ENCODE results near the gene RASAL2.
"Not testable (repeated sequence)": the region's sequence is repeated elsewhere in the genome, so short reads cannot be mapped to it uniquely, and the experiment has no call there.

RASAL2 gene

DNA sequence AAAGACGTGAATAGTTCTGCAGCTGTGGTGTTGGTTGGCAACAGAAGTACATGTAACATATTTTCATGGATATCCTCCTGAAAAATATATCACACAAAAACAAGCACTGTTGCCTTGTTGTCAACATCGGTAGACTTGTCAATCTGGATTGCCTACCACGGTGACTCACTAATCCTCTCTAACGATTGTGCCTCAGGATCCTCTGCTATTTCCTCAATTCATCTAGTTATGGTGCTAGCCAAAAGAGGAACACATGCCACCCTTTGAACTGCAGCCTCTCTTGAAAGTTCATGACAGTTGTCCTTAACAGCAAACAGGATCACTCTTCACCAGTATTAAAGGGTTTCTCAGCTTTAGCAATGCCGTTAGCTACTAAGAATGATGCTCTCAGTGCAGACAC lies 25.7 kb downstream of the RASAL2 start:
- DNase-seq (ENCODE audit: low spot score): no peak

DNA sequence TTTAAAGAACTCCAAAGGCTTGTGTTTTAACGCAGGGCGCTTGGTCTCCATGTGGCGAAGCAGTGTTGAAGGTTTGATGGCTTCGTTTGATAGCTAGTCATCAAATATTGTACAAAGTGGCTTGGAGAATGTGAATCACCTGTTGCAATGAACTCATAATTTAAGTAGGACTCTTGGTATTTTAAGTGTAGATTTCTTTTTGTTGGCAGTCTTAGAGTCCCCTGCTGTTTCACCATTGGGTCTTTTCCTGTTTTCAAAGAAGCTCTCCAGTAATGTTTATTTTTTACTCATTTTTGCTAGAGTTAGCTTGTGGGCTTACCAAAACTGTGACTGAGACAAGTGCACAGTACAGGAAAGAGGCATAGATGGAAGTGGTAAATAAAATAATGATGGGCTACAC lies 26.2 kb downstream of the RASAL2 start:
- DNase-seq (ENCODE audit: low spot score): no peak

DNA sequence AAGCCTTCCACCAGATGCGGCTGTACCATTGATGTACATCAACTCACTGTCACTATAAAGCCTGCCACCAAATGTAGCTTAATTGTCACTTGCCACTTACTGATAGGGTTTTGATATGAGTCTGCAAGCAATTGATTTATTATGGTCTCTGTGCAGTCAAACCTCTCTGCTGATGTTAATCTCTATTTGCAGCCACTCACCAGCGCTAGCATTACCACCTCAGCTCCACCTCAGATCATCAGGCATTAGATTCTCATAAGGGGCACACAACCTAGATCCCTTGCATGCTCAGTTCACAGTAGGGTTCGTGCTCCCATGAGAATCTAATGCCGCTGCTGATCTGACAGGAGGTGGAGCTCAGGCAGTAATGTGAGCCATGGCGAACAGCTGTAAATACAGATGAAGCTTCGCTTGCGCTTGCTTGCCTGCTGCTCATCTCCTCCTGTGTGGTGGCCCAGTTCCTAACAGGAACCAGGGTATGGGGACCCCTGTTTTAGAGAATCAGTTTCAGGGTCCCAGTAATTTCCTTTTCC lies 26.7 kb downstream of the RASAL2 start:
- DNase-seq (ENCODE audit: low spot score): not testable (repeated sequence)

DNA sequence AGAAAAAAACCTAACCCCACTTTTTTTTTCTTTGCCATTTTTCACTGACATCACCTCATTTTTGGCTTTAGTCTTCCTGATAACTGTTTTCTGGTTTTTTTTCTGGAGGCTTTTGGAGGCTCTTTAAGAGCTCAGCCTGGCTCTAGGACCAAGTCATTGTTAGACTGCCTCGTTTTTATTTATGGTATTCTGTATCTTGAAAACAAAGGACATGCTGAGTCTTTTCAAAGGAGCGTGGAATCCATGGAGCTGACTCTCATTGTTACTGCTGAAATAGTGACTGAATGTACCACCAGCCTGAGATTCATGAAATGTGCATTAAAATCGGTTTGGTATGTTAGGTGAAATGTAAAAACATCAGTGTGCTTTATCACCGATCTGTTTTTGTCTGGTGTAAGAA lies 28.0 kb downstream of the RASAL2 start:
- DNase-seq (ENCODE audit: low spot score): no peak

DNA sequence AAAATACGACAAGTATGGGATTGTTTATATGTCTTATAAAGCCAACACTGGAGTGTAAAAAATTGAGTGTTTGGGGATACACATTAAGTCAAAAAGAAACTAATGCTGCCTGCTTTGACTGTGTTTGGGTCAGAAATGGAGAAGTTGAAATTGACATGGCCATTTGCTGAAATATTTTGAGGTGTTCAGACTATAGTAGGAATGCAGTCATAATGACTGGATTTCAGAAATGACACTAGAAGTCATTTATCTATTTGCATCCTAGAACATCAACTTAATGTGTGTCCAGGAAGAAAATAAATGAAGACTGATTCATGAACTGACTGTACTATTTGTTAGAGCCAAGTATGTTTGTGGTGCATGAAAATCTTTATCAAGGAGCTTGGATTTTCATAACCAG lies 28.4 kb downstream of the RASAL2 start:
- DNase-seq (ENCODE audit: low spot score): peak; percentile 37

DNA sequence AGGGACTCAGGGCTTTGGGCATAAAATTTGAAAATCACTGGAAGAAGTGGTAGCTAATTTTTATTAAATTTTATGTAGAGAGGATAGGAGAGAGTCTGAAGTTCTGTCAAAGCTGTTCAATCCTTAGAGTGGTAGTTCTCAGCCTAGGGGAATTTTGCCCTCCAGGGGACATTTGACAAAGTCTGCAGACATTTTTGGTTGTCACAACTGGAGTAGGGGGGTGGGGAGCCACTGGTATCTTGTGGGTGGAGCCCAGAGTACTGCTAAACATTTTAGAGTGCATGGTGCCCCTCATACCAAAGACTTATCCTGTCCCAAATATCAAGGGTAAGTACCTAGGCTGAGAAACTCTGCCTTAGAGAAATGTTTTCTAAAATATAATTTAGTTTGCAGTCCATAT lies 30.2 kb downstream of the RASAL2 start:
- no peak for DNase-seq (ENCODE audit: low spot score)

DNA sequence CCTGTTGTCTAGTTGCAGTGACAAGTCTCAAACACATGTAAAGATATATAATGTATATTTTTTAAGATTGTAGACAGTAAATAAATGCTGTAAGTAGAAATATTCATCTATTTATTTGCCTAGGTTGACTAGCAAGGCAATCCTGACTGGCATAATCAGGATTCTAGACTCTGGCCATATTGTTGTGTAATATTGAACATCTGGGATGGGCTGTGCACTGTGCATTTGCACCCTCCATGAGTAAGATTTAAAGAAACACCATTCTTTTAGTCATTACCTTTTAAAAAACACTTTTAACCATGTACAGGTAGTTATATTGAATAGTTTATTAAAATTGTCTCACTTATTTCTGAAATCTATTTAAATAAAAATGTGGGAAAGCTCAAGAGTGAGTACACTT lies 32.4 kb downstream of the RASAL2 start:
- no peak for DNase-seq (ENCODE audit: low spot score)

DNA sequence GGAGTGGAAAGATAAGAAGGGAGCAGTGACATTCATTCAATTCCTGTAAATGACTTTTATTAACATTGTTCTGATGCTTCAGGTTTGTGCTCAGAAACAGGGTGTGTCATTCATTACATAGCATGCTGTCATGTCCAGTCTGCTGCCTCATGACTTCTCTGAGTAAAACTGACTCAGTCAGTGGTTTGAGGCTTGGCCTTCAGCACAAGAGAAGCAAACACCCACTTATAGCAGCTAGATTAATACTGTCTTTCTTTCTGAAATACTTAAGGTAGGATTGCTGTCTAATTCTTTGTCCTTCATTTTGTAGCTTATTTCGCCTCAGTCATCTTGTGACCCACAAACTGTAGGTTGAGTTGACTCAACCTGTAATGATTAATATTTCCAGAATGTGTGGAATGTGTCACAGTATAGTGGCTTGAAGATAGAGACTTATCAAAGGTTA lies 32.9 kb downstream of the RASAL2 start:
- DNase-seq (ENCODE audit: low spot score): no peak

DNA sequence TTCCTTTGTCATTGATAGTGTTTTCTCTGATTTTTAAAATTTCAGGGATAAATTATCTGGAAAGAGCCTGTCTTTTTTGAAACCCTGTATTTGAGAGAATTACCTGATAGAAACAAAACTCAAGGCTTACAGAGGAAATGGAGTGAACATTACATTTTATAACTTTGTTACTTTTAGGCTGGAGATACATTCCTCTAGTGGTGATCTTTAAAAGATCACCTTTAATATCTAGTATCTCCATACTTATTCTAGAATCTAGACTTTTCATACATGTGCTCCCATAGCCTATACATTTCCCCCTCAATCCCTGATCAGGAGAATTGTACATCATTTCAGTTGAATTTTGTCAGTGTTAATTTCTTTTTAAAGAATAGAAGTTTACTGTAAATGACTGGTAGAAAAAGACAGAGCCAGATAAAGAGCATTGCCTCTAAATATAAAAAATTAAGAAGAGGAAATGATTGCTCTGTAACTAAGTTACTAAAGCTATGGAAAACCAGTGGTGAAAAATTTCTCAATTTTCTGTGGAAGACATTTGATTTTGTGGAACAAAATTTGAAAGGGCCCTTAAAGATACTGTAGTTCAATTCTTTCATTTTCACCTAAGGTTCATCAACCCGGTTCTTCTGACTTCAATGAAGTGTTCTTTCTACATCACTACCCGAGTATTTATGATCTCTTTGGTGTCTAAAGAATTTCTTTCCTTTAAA lies 33.7 kb downstream of the RASAL2 start:
- DNase-seq (ENCODE audit: low spot score): no peak

DNA sequence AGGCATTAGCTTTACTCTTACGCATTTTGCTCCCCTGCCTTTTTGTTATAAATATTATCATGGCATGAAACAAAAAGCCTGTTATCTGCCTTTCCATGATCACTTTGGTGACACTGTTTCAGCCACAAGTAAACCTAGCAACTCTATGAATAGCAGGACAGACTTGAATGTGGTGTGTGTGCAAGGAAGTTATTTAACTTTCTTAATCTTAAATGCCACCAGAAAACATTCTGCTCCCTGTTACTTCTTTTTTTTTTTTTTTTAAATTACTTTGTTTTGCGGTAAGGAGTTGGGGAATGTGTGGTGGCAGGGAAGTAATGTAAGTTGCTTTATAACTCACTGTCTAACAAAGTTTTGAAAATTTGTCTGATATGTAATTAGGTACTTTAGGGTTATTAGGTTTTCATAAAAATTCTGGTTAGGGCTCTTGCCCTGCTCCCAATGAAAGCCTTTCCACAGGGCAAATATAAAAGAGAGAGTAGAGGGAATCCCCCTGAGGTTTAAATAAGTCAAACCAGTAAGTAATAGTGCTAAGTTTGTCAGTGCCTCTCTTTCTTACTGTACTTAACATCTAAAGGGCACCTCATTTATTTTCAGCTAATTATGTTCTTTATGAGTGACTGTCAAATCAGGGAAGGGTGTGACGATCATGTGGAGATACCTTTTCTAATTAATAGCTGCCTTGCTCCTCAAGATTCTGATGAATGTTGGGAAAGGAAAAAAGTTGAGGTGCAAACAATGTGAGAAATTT lies 39.5 kb downstream of the RASAL2 start:
- DNase-seq (ENCODE audit: low spot score): no peak

DNA sequence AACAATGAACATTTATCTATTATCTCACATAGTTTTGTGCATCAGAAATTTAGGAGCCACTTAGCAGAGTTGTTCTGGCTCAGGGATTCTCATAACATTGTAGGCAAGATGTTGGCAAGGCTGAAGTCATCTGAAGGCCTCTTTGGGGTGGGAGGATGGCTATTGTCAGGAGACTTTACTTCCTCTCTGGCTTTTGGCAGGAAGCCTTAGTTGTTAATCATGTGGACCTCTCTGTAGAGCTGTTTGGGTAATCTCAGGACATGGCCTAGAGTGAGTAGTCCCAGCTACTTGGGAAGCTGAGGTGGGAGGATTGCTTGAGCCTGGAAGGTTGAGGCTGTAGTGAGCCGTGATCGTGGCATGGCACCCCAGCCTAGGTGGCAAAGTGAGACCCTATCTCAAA lies 40.2 kb downstream of the RASAL2 start:
- peak; percentile 34 for DNase-seq (ENCODE audit: low spot score)

DNA sequence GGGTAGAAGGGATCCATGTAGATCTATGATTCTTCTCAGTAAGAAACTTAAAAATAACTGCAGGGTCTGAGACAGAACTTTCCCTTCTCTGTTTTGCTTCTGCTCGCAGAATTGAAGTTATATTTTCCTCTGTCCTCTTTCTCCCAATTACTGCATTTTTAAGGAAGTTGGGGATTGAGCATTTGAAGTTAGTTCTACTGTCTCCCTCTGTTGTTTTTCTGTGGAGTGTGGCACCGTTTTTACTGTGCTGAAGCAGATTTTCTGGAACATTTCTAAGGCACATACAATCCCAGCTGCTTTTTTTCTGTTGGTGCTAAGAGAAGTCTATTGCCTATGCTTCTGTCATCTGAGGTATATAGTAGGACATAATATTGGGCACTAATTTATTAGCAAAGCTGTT lies 43.3 kb downstream of the RASAL2 start:
- DNase-seq (ENCODE audit: low spot score): peak; percentile 37

DNA sequence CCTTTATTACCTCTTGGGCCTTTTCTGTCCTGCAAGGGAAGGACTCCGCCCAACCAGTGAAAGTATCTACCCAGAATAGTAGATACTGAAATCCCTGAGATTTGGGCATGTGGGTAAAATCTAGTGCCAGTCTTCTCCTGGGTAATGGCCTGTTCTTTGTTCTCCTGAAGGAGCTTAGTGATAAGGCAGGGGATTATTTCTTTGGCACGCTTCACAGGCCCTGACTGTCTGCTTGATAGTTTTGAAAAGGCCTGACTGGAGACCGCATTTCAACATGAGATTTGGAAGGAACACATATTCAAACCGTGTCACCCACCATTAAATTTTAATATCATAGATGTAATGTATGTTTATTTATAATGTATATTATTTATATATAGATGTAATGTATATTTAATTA lies 48.9 kb downstream of the RASAL2 start:
- DNase-seq (ENCODE audit: low spot score): no peak

DNA sequence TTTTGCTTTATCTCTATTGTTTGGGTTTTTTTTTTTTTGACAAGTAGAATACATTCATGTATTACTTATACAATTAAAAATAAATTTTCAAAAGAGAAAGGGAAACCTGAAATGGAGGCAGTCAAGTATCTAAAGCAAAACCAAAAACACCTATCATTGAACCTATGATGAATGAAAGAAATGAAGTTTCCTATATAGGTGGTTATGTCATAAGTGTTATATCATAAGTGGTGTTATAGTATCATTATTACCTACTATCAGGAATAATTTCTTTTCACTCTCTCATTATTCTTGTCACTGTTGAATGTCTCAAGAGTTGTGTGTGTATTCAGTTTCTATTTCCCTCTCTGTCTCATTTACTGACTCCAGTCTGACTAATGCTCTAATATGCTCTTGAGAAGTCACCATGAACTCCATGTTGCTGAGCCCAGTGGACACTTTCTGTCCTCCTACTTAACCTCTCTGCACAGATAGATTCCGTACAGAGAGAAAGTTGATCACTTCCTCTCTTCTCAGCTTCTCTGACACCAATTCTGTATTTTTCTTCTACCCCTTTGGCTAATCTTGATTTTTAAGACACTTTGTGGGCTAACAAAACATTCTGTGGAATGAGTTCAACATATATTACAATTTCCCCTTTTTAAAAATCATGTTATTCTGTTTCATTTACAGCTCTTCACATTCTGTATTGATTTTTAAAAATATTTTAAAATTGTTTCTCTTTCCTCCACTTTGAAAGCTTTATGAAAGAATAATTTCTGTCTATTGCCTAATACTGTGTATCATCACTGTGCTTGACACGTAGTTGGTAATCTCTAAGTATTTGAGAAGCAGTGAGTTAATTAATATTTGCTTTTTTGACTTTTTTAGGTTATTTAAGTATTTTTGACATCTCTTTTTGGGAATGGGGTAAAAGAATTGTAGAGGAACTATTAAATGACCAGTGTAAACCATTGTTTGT lies 50.1 kb downstream of the RASAL2 start:
- no peak for DNase-seq (ENCODE audit: low spot score)

DNA sequence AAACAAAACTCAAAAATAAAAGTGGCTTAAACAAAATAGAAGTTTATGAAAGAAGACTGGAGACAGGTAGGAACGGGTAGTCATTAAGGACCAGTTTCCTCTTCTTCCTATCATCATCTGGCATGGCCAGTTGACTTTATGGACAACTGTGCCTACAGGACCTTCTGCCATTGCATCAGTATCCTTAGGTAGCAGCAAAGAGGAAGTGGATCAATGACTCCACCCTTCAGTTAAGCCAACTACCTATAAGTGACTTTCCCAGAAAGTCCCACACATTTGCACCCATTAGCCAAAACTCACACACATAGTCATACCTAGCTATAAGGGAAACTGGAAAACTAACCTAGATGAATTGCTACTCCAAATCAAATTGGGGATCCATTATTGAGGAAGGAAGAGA lies 51.7 kb downstream of the RASAL2 start:
- DNase-seq (ENCODE audit: low spot score): no peak

DNA sequence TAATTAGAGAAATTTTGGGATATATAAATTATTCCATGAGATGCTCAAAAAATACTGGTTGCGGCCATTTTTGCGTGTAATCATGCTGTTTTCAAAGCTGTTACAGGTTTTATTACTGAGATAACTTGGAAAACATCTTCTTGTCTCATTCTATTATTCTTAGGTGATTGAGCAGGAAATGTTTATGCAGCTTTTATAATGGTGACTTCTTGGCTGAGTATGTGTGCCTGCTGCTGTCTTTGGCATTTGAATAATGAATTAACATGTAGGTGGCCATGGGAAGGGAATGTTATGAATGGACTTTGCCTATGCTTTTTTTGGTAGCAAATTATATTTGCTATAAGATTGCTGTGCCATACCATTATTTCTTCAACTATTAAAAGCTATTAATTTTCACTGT lies 52.5 kb downstream of the RASAL2 start:
- no peak for DNase-seq (ENCODE audit: low spot score)

DNA sequence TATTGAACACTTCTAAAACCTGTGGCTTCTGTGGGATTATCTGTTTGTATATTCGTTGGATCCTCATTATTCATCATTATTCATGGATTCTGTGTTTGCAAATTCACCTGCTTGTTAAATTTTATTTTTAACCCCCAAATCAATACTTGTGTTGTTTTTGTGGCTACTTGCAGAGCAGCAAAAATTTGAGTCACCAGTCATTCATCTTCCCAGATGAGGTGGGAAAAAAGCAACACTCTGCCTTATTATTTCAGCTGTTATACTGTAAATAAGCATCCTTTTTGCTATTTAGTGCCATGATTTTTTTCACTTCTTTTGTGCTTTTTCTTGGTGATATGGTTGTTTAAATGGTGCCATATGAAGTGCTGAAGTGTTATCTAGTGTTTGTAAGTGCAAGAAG lies 56.7 kb downstream of the RASAL2 start:
- DNase-seq (ENCODE audit: low spot score): no peak

DNA sequence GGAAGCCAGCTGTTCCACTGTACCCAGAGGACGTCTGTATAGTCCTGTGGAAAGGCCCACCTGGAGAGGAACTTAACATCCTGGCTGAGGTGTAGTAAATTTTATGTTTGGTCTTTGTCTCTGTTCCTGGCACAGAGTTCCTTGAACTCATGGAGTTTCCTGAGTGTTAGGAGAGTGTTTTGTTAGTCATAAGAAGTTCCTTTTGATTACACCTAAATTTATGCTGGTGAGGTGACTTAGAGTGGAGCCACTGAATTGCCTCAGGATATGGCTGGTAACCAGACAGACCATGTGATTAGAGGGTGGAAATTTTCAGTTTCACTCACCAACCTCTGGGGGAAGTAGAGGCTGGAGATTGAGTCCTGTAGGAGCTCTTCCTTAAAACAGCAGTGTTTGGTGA lies 57.9 kb downstream of the RASAL2 start:
- DNase-seq (ENCODE audit: low spot score): no peak

DNA sequence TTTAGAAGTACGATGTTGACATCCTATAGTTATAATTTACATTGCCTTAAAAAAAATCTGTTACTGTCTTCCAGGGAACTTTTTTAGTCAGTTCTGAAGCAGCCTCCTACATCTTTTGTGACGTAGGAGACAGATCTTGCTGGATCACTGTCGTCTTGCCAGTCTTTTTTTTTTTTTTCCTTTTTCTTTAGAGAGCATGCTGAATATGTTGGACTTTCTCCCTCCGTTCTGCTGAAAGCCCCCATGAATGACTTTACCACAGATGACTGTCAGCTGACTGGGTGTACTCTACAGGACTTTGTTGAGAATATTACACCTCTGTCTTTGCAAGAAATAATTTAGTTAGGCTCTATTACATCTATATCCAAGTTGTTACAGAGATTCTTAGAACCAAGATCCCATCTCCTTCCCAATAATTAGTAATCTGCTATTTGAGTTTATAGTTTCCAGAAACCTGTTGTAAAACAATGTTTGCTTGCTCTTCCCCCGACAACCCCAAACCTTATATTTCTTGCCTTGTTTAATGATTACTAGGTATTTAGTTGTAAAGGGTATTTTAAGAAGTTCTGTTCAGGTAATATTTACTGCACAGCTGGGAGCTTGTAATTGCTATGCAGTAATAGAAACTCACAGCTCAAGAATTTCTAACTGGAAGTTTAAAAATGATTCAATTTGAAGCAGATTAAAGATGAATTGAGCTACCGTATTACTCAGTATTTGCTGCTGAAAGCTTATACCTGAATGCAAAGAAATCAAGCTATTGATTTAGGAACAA lies 61.8 kb downstream of the RASAL2 start:
- DNase-seq (ENCODE audit: low spot score): no peak

DNA sequence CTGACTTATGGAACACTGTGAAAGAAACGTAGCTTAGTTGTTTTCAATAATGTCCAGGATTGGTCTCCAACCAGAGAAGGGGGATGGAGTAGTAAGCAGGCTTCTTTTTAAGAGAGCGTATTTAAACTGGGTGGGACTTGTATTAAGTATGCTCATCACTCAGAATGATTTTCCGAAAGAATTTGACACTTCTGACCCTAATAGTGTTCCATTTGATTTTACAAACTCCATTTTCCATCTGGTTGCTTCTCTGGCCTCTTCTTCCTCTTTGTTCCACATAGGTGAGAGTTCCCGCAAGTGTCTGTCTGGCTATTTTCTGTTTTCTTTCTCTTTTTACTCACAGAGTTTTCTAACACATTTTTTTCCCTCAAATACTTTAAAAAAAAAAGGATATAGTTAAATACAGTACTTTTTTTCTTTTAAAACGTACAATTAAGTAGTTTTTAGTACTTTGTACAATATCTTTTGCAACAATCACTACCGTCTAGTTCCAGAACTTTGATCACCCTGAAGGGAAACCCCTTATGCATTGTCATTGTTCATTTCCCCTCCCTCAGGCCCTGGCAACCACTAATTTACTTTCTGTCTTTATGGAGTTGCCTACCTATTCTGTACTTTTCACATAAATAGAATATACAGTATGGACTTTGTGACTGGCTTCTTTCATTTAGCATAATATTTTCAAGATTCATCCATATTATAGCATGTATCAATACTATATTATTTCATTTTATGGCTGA lies 67.0 kb downstream of the RASAL2 start:
- DNase-seq (ENCODE audit: low spot score): no peak

DNA sequence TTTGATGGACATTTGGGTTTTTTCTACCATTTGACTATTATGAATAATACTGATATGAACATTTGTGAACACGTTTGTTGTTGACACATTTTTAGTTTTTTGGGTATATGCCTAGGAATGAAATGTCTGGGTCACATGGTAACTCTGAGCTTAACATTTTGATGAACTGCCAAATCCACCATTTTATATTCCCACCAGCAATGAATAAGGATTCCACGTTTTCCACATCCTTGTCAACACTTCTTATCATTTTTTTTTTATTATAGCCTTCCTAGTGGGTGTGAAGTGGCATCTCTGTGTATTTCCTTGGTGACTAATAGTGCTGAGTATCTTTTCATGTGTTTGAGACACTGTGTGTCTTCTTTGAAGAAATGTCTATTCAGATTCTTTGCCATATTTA lies 67.6 kb downstream of the RASAL2 start:
- DNase-seq (ENCODE audit: low spot score): no peak
